GM21723 (cell line): ENCODE results near the gene UBE2O.

Experiments used
- ATAC-seq: cut with Tn5 transposase; IDR thresholded peaks from one replicate; pipeline ENCODE4 v1.9.1; 2021; ENCODE audit warnings: mild to moderate bottlenecking, moderate library complexity; ENCODE audit not compliant: unreplicated experiment

UBE2O gene

GRCh38 chr17:76468634-76469010 is 15.7 kb upstream of the UBE2O start:
- ATAC-seq: no peak

- ATAC-seq: no peak
These were observed 15.1 kb upstream of the UBE2O start for GRCh38 chr17:76467809-76468633.

GRCh38 chr17:76467366-76467765 is 14.4 kb upstream of the UBE2O start, which contains the start of gene AANAT:
AANAT (plus strand) TSS chr17:76467603; CDS start chr17:76468747, 1,144 bp downstream.
- ATAC-seq: no peak

- ATAC-seq: no peak
These were observed 13.8 kb upstream of the UBE2O start for GRCh38 chr17:76466775-76467130.

GRCh38 chr17:76462556-76463290 is 9.8 kb upstream of the UBE2O start:
- ATAC-seq: no peak

- no peak for ATAC-seq
These were observed 9.0 kb upstream of the UBE2O start for GRCh38 chr17:76461765-76462555.

- ATAC-seq: no peak
These were observed 6.7 kb upstream of the UBE2O start for GRCh38 chr17:76459674-76460073.

GRCh38 chr17:76458580-76459490 is 5.9 kb upstream of the UBE2O start:
- ATAC-seq: no peak

- no peak for ATAC-seq
These were observed 435 bp upstream of the UBE2O start for GRCh38 chr17:76453431-76453743.

GRCh38 chr17:76452127-76452659 is 759 bp downstream of the UBE2O start:
- no peak for ATAC-seq

- no peak for ATAC-seq
These were observed 1.4 kb downstream of the UBE2O start for GRCh38 chr17:76451506-76451905.

- no peak for ATAC-seq
These were observed 3.8 kb downstream of the UBE2O start for GRCh38 chr17:76449126-76449525.

GRCh38 chr17:76447931-76448652 is 4.9 kb downstream of the UBE2O start:
- ATAC-seq: no peak

- no peak for ATAC-seq
These were observed 6.3 kb downstream of the UBE2O start for GRCh38 chr17:76446449-76447231.

GRCh38 chr17:76445697-76446448 is 7.1 kb downstream of the UBE2O start:
- ATAC-seq: no peak

GRCh38 chr17:76444518-76445311 is 8.2 kb downstream of the UBE2O start:
- ATAC-seq: no peak
